Eye (tissue), 1 donor: ENCODE data around the gene CERS6.
A peak's percentile ranks its signal among the peaks of the same experiment; 100 is the strongest.
"Not testable (repeated sequence)": the region's sequence is repeated elsewhere in the genome, so short reads cannot be mapped to it uniquely, and the experiment has no call there.

Source experiments
- DNase-seq: peaks from one replicate; pipeline ENCODE4 v3.0.0-alpha.2; 2015

CERS6 gene

DNA sequence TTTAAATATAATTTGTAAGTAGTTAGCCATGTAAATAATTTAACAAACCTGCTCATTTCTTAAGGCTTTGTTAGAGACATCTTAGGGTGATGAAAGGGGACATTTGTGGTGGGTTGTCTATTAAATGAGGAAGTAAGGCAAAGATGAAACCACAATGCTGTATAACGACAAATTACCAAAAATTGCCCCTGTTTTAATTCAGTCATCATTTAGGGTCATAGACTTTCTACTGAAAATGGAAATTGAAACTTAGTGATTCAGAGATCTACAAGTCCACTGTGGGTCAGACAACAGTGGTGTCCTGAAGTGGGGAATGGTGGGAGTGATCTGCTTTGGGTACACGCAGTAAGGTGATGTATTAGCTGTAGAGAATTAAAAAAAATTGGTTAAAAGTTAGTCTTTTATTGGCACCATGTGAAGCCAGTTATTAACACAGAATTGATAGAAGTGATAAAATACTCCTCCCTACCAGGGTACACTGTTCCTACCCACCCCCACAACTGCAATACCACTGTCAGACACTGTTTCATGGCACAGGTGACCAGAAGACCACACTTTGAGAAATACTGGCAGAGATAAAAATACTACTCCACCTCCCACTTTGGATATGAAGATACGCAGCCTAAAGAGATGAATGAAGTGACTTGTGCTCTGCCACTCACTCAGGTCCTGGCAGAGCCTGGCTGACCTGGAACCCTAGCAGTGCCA, 13.4 kb downstream of the CERS6 start:
- no peak for DNase-seq

DNA sequence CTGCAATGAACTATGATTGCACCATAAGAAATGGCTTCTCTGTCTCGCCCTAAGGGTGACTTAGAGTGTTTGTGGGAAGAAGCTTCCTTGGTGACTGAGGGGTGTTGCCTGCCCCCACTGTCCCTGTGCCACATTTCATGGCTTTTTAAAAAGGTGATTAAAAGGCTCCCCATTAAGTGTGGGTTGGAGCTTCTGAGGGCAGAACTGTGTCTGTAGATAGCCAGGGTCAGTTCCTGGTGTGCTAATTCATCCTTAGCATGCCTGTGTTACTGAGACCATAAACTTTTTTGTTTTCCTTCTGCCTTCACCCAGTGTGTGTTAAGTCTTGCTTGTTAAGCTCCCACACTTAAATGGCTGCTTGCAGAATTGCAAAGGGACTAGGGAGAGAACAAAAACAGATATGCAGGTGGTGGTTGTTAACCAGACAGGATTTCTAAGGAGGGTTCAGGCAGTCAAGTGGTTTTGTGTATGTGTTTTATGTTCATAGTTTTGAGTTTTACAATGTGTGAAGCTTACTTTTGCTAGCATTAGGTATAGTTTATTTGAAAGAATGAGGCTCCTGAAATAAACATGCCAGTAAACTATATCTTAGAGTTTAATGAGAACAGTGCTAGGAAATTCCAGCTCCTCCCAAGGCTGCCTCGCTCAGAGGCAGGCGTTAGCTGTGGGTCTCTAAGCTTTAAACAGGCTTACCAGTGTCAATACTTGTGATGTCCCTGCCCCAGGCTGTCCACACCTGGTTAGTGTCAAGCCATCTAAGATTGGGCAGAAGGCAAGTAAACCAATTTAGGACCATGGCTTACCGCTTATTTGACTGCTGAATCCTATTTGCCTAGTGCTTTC, 14.5 kb downstream of the CERS6 start:
- DNase-seq: no peak

DNA sequence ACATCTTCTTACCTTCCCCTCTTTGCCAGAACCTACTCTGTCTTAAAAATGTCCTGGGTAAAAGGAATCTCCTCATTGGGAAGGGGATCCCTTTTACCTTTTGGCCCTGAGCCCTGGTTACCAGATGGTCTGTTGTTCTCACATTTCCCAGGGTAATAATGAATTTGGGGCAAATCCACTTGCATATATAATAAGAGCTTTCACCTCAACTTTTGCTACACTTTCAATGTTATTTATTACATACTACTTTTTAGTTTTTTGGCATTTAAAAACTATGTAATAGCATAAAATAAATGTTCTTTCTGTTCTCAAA, 15.0 kb downstream of the CERS6 start:
- DNase-seq: no peak

DNA sequence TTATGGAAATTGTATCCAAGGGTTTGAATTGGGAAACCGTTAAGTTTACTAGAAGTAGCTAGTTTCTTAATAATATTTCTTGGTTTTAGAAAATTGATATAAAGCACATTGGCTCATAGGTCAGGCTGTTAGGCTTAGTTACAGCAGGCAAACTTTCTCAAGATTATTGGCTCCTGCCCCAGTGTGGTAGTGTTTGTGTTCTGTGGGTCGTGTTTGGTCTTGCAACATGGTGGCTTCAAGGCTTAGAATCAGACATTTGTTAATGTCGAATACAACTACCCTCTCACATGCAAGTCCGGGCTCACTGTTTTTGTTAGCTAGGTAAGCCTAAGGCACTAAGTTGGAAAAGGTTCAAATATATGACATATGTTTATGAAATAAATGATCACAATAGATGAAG, 19.6 kb downstream of the CERS6 start:
- no peak for DNase-seq

DNA sequence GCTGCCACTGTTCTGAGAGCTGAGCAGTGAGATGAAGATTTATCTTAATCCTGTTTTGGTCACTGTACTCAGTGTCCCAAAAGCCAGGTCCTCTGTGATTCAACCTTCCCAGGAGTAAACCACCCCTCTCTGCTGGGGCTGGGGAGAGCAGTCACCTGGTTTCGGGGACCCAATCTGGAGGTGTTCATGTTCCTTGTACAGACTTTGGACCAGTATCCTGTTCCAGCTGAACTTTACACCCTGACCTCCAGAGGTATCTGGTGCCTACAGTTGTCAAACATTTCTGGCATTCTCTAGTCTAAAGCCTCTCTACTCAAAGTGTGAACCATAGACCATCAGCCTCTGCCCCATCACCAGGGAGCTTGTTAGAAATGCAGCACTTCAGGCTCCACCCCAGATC, 22.1 kb downstream of the CERS6 start:
- DNase-seq: no peak

DNA sequence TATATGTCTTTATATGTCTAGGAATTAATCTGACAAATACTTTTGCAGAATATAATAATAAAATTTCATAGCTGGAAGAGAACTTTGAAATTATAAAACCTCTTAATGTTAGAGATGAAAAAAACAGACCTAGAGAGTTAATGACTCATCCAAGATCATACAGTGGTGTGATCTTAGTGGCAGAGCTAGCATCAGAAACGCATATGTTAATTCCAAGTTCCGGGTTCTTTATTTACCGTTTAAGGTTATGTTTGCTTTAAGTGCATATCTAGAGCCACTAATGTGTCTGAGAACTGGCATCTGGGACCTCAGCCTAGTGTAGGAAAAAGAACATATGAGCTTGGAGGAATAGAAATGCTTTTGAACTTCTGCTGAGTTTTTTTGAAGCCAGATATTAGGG, 24.3 kb downstream of the CERS6 start:
- no peak for DNase-seq

DNA sequence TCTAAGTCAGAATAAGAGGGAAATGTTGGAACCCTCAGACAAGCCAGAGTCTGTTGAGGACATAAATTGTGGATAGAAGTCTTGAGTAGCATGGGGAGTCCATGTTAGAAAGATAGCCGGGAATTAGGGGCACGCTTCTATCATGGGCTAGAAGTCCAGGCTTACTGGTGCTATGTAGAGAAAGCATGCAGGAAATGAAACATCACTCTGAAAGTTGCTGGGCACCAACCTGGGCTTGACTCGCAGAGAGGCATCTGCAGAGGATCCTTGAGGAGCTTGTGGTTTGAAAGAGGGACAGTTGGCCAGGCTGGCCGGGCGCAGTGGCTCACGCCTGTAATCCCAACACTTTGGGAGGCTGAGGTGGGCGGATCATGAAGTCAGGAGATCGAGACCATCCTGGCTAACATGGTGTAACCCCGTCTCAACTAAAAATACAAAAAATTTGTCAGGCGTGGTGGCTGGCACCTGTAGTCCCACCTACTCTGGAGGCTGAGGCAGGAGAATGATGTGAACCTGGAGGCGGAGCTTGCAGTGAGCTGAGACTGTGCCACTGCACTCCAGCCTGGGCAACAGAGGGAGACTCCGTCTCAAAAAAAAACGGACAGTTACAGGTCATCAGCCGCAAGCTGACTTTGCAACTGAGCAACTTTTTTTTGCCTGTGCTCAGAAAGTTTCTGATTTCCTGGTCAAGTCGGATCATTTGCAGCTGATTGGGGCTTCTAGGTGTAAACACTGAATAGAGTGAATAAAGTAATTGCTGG, 24.9 kb downstream of the CERS6 start:
- DNase-seq: no peak

DNA sequence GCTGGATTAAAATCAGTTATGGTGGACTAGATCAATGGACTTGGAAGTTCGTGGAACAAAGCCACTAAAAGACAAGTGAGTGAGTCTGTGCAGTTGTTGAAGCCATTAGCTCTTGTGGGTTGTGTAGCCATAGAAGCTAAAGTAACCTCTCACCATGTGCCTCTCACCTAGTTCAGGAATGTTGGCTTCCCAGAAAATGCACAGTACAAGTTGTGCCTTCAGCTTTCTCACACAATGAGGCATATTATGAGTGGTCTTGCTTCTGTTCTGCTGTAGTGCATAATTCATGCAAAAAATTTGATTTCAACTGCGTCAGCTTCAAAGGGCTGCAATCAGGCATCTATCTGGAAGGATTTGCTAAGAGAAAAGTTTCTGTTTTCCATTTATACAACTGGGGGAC, 26.2 kb downstream of the CERS6 start:
- DNase-seq: no peak

DNA sequence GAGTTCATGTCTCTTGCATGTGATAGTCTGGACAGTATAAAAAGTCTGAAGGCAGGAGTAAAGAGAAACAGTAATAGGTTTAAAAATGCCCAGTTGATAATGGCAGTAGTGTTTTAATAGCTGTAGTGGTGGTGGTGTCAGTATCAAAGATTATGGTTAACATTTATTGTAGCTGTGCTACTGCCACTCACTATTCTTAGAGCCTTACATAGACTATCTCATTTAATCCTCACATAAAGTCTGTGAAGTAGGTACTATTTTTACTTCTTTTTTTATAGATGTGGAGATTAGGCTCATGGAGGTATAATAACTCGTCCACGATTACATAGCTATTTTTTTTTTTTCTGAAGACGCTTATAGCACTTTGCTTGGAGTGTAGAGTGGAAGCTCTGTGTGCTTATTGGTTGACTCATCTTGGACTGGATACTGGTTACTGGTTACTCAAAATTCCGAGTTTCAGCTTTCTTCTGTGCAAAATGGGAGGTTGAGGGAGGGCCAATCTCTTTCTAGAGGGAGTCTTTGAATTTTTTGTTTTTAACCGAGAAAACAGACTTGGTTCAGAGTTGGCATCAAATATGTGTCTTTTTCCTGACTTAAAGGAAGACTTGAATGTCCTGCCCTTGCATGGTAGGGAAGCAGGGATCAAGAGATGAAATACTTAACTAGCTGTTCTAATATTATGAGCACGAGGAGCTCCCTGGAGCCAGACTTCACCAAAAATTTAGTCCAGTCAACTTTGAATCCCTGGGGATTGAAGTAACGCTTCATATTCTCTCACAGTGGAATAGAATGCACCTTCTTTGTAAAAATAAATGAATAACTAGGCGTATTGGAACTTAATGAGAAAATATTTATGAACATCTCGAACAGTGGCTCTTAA, 27.1 kb downstream of the CERS6 start:
- no peak for DNase-seq

DNA sequence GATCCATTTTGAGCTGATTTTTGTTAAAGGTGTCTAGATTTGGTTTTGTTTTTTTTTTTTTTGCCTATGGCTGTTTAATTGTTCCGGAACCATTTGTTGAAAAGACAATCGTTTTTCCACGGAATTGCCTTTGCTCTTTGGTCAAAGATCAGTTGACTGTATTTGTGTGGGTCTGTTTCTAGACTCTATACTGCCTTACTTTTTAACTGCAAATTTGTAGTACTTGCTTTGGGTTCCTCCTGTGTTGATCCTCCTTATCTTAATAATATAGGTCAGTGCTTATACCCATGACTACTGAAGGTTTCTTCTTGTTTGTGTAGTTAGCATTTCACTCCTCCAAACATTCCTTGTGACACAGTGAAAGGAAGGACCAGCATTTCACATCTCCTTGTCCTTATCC, 30.4 kb downstream of the CERS6 start:
- DNase-seq: no peak

DNA sequence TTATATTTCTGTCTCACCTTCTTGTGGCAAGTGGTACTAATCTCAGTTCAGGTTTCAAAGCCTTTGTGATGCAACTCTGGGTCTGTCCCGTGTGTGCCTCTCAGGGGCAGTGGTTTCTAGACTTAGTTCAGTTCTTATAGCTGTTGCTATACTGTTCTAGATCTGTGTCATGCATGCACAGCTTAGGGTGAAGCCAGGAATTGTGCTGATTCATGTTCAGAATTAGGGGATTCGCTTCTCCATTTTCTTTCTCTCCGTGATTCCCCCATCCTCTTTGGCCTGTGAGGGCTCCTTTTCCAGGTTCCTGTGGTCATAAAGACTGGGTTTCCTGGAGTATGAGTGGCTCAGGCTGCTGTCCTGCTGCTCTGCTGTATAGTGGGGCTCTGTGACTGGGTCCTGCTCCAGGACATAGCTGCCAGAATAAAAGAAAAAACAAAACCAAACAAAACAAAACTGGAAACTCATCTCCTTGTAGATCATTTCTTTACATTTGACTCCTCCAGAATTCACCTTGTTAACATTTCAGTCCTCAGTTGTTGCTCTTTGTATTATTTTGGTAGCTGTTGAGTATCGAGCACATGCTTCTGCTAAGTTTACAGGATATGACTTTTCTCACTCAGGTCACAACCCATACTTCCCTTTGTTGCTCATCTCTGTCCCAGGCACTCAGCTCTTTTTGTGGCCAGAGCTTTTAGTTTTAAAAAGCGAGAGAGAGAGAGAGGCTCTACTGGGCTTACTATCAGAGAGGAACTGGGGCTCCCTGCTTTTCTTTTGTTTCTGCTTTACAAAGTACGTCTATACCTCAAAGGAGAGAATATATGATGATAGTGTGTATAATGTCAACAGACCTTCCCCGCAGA, 34.2 kb downstream of the CERS6 start:
- DNase-seq: no peak

DNA sequence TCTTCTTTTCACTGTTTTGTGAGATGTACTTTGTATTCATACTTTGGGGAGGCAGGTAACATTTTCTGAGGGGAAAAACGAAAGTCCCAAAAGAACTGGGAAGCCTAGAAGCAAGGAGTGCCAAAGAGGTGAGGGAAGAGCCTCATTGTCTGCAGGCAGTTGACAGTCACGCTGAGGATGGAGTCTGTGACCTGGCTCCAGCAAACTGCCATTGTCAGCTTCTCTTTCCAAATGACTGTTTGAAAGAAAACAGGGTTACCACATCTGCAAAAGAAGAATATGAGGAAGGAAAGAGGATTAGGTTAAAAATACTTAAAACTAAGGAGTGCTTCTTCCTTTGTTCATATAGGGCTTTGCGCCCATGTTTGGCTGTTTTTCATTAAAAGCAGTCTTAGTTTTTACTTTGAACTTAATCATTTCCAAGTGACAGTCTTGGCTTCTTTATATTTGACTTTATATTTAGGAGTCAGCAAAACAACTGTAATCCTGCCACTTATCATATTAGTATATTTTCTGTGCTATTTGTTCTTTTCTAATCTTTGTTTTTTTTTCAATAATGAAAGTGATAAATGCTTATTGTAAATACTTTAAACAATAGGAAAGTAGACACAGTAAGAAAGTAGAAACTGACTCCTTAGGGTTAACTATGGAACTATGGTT, 35.0 kb downstream of the CERS6 start:
- peak; percentile 37 for DNase-seq

DNA sequence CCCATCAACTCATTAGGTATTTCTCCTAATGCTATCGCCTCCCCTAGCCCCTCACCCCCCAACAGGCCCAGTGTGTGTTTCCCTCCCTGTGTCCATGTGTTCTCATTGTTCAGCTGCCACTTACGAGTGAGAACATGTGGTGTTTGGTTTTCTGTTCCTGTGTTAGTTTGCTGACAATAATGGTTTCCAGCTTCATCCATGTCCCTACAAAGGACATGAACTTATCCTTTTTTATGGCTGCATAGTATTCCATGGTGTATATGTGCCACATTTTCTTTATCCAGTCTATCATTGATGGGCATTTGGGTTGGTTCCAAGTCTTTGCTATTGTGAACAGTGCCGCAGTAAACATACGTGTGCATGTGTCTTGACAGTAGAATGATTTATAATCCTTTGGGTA, 35.7 kb downstream of the CERS6 start:
- not testable (repeated sequence) for DNase-seq

DNA sequence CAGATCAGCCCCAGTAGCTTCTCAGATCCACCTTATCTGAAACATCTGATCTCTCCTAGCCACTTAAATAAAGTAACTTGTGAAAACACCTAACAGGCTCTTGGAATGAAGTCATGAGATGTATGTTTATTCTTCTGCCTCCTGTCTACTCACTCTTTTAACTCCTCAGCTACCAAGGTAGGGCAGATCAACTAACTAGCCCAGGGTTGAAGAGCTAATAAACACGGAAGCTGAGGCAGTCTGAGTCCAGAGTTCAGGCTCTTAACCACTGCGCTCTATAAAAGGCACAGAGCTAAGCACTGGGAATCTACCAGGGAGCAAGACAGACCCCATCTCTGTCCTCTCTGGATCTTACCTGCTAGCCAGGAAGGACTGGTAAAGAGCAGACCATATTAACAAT, 37.1 kb downstream of the CERS6 start:
- DNase-seq: not testable (repeated sequence)

DNA sequence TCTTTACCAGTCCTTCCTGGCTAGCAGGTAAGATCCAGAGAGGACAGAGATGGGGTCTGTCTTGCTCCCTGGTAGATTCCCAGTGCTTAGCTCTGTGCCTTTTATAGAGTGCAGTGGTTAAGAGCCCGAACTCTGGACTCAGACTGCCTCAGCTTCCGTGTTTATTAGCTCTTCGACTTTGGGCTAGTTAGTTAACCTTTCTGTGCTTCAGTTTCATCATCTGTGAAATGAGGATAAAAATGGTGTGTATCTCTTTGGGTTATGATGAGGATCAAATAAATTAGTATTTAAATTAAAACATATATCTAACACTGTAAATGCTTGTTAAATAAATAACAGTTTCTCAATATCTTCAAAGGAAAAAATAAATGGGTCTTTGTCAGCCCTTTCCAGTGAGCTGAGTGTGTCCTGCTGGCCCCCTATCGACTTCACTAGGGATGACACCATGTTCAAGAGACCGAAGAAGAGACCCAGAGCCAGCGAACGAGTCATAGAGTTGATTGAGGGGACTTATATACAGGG, 38.2 kb downstream of the CERS6 start:
- DNase-seq: no peak

DNA sequence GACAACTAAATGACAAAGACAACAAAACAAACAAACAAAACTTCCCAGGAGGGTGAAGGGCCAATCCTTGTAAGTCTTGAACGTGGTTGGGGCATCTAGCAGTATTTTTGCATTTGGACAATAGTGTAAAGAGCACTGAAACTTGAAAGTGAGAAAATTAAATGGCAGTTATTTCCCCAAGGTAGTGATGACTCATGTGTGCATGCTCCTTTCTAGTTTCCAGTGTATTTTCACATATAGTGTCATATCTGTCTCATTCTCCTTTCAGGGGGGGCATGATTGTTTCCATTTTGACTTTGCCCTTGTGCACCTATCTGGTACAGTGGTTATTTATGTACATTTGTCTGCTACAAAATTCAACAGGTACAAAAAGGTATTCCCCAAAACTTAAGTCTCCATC, 39.5 kb downstream of the CERS6 start:
- DNase-seq: no peak

DNA sequence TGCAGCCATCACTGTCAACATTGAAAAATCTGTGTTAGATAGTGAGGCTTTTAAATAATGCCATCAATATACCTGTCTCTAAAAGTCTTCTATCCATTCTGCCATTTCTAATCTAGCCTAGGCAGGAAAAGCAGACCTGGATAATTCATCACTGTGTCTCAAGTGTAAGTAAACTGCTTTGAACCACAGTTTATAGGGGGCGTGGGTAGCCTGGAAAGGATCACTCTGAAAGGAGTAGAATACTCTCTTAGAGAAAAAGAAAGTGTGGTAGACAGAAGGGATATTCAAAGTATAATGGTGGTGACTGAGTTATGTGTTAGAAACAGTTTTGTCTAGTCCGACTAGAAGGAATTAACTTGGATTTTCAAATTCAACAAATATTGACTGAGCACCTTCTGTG, 40.8 kb downstream of the CERS6 start:
- no peak for DNase-seq

DNA sequence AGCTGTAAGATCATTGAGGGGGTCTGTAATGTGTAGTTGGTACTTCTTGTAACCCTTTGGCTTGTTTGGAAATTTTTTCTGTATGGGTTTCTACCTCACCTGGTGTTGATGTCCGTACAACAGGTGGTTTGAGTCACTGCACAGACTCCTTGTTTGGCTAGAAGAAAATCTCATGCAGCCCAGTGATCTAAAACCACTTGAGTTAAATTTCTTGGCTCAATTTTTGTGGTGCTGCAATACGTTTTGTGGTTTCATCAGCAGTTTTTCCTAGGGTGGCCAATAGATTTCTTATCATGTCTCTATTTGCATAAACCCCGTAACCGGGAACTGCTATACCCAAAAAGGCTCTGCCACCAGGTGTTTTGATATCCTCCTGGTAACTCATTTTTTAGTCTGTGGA, 43.4 kb downstream of the CERS6 start:
- DNase-seq: no peak

DNA sequence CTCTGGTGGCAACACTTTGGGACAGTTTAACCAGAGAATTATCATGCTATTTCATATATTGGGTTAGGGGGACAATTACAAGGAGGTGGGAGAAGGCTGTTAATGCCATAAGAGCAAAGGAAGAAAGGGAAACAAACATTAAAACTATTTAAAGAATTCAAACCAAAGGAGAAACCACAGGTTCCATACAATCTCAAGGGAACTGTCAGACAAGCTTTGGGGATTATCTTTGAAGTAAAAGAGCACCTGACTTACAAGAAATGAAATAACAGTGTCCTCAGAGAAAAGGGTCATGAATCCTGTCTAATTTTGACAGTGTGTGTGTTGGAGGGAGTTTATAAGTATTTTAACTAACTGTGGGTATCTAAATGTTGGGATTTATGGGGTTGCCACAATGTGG, 44.4 kb downstream of the CERS6 start:
- no peak for DNase-seq

DNA sequence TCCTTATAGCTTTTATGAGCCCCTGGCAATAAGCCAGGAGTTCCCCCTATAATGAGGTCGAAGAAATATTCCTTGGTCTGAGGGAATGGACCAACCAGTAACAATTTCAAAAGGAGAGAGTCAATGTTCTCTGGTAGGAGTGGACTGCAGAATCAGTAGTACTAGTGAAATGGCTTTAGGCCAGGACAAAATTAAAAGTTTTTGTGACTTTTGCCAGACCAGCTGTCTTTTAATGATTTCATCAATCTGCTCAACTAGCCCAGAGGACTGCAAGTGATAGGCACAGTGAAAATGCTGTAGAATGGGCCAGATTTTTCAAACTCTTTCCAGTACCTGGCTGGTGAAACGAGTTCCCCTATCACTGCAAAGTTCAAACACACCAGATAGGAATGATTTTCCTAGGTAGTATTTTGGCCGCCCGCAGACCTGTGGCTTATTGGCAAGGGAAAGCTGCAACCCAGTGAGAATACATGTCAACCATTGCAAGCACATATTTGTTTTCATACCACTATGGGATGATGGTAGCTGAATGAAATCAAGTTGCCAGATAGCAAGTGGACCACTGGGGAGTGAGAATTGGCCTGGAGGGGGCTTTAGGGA, 45.5 kb downstream of the CERS6 start:
- no peak for DNase-seq

DNA sequence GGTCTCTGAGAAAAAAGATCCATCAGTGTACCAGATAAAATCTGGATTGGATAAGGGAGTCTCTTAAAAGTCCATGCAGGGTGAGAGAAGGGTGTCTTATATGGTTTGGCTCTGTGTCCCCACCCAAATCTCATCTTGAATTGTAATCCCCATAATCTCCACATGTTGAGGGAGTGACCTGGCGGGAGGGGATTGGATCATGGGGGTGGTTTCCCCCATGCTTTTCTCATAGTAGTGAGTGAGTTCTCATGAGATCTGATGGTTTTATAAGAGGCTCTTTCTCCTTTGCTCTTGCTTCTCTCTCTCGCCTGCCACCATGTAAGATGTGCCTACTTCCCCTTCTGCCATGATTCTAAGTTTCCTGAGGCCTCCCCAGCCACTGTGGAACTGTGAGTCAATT, 46.8 kb downstream of the CERS6 start:
- DNase-seq: not testable (repeated sequence)
